ENCODE data around the gene OR11L1. TPM values are rescaled to one million over a fixed set of nuclear protein-coding genes. Genes with fewer than 3 reads are reported as not detected.

Gene OR11L1
- total RNA-seq, 4 donors from 2014 or later: not detected

DNA sequence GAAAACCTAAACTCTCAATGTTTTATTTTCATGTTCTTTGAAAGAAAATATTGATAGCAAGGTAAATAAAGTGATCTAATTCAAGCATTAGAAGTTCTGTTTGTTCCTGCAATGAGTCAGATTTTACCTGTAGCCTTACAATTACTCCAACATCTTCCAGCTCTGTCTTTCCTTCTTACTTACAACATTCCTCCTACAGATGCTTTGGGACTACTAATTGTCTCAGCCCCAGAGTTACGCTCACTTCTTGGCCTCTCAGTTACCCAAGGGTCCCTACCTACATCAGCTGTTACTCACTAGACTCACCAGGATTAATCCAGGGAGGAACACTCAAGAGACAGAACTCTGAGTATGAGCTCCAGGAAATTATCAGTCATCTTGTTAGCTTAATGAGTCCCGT is 44.2 kb downstream of the OR11L1 start:
- Histone ChIP-seq H3K4me1 (no peaks in the 10 kb centered on the region), H3K9me3 (peaks cover 0 to 4% (median 0%) of the 10 kb centered on the region in 4 donors), H3K27me3 (no peaks in the 10 kb centered on the region), H3K36me3 (no peaks in the 10 kb centered on the region), H3K27ac (no peak overlapping the region), H3K4me3 (no peak overlapping the region)
- no peak for TF ChIP-seq POLR2A (IDR thresholded peaks at IDR 0.05)
- TF ChIP-seq, protein P1, sequence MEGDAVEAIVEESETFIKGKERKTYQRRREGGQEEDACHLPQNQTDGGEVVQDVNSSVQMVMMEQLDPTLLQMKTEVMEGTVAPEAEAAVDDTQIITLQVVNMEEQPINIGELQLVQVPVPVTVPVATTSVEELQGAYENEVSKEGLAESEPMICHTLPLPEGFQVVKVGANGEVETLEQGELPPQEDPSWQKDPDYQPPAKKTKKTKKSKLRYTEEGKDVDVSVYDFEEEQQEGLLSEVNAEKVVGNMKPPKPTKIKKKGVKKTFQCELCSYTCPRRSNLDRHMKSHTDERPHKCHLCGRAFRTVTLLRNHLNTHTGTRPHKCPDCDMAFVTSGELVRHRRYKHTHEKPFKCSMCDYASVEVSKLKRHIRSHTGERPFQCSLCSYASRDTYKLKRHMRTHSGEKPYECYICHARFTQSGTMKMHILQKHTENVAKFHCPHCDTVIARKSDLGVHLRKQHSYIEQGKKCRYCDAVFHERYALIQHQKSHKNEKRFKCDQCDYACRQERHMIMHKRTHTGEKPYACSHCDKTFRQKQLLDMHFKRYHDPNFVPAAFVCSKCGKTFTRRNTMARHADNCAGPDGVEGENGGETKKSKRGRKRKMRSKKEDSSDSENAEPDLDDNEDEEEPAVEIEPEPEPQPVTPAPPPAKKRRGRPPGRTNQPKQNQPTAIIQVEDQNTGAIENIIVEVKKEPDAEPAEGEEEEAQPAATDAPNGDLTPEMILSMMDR (IDR thresholded peaks at IDR 0.05): no peak
- DNase-seq: no peak

Other genes starting within 250 kb of the OR11L1 start
- not detected for gene OR2G3, start 236.3 kb downstream of the OR11L1 start, total RNA-seq
- gene OR13G1, start 162.2 kb downstream of the OR11L1 start, total RNA-seq: not detected
- not detected for gene OR6F1, start 125.2 kb downstream of the OR11L1 start, total RNA-seq
- gene OR14K1, start 103.3 kb downstream of the OR11L1 start, total RNA-seq: not detected
- gene OR14A2, start 93.8 kb downstream of the OR11L1 start, total RNA-seq: not detected
- not detected for gene OR1C1, start 81.3 kb downstream of the OR11L1 start, total RNA-seq
- not detected for gene OR14A16, start 17.8 kb downstream of the OR11L1 start, total RNA-seq
- gene TRIM58, start 15.3 kb upstream of the OR11L1 start, total RNA-seq: 1 to 10 TPM in 1 of 4 donors, not detected in 3; 7.2 TPM
- gene OR2W3, start 53.7 kb upstream of the OR11L1 start, total RNA-seq: 1 to 10 TPM in 1 of 4 donors, not detected in 3; 2.5 TPM
- gene OR2T8, start 78.4 kb upstream of the OR11L1 start, total RNA-seq: not detected
- not detected for gene OR2AJ1, start 83.0 kb upstream of the OR11L1 start, total RNA-seq
- gene OR2L8, start 107.0 kb upstream of the OR11L1 start, total RNA-seq: not detected
- not detected for gene OR2AK2, start 123.3 kb upstream of the OR11L1 start, total RNA-seq
- gene OR2L5, start 171.8 kb upstream of the OR11L1 start, total RNA-seq: under 1 TPM in 1 of 4 donors, not detected in 3; 0.40 TPM
- gene OR2L2, start 188.2 kb upstream of the OR11L1 start, total RNA-seq: under 1 TPM in 1 of 4 donors, not detected in 3; 0.13 TPM
- not detected for gene OR2L3, start 204.9 kb upstream of the OR11L1 start, total RNA-seq

Data from Peyer's patch (tissue), 4 donors.